SH-SY5Y (cell line): Measurements from ENCODE around the gene PRDM16.

ENCODE experiments used
- GATA2 ChIP-seq: IDR thresholded peaks from 2 replicates; pipeline ENCODE4 v1.6.1; 2011; ENCODE audit warnings: mild to moderate bottlenecking, low read depth, low read length
- GATA3 ChIP-seq: IDR thresholded peaks from 2 replicates; pipeline ENCODE4 v1.6.1; 2011; ENCODE audit warnings: low read depth, mild to moderate bottlenecking, low read length, moderate library complexity

DNA sequence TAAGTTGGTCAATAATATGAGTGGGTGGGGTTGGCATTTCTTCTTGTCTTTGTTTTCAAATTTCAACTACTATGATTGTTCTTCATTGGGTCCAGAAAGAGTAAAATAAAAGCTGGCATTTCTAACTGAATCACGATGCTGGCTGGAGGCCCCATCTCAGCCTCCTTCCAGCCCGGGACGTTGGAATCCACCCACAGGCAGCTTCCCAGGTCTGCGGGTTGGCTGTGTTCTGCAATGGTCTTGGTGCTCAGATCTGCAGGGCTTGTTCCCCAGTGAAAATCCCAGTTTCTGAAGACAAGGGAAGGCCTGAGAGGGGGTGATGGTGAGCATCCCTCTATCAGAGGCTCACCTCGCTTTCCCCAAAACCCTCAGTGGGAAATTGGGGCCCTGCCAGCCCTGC is 330.7 kb downstream of the PRDM16 start:
- TF ChIP-seq GATA3 (no peak), GATA2 (no peak)
